ENCODE results near the gene BEND3. TPM values are rescaled to one million over a fixed set of nuclear protein-coding genes. Genes with fewer than 3 reads are reported as not detected.
"Not testable (repeated sequence)": the region's sequence is repeated elsewhere in the genome, so short reads cannot be mapped to it uniquely, and the experiment has no call there.

Gene BEND3
- 1.5 TPM for total RNA-seq

GRCh38 chr6:107114926-107115694 is at the start of gene BEND3:
BEND3 (minus strand) TSS chr6:107115515; CDS start chr6:107099285, 16,230 bp downstream.
- H3K27me3 ChIP-seq (ENCODE audit: insufficient read depth, low read length), result peaks cover 18% of the 10 kb centered on the region
- H3K4me3 ChIP-seq (ENCODE audit: low read length), result peak within 1 kb of the TSS; percentile 45
- no peaks in the 10 kb centered on the region for H3K9me3 ChIP-seq (ENCODE audit: low read depth, low read length)
- H3K4me1 ChIP-seq (ENCODE audit: insufficient read depth, low read length), result peaks cover 32% of the 10 kb centered on the region

GRCh38 chr6:107164299-107164698 is 49.0 kb upstream of the BEND3 start:
- H3K4me3 ChIP-seq (ENCODE audit: low read length), result not testable (repeated sequence)

GRCh38 chr6:107161521-107161920 is 46.2 kb upstream of the BEND3 start:
- Histone ChIP-seq H3K27me3 (ENCODE audit: insufficient read depth, low read length) (no peaks in the 10 kb centered on the region), H3K4me3 (ENCODE audit: low read length) (no peak overlapping the region), H3K4me1 (ENCODE audit: insufficient read depth, low read length) (no peaks in the 10 kb centered on the region), H3K9me3 (ENCODE audit: low read depth, low read length) (no peaks in the 10 kb centered on the region)

More at GRCh38 chr6:107164299-107164698, 49.0 kb upstream of the BEND3 start:
- H3K27me3 ChIP-seq (ENCODE audit: insufficient read depth, low read length); H3K9me3 ChIP-seq (ENCODE audit: low read depth, low read length); H3K4me1 ChIP-seq (ENCODE audit: insufficient read depth, low read length): not testable (repeated sequence)

- Histone ChIP-seq H3K4me3 (ENCODE audit: low read length) (no peak overlapping the region), H3K9me3 (ENCODE audit: low read depth, low read length) (no peaks in the 10 kb centered on the region), H3K4me1 (ENCODE audit: insufficient read depth, low read length) (no peaks in the 10 kb centered on the region), H3K27me3 (ENCODE audit: insufficient read depth, low read length) (no peaks in the 10 kb centered on the region)
Observed at GRCh38 chr6:107156617-107157016, 41.3 kb upstream of the BEND3 start.

GRCh38 chr6:107154801-107155160 is 39.5 kb upstream of the BEND3 start:
- H3K27me3 ChIP-seq (ENCODE audit: insufficient read depth, low read length), result no peaks in the 10 kb centered on the region
- no peaks in the 10 kb centered on the region for H3K9me3 ChIP-seq (ENCODE audit: low read depth, low read length)
- no peak overlapping the region for H3K4me3 ChIP-seq (ENCODE audit: low read length)
- H3K4me1 ChIP-seq (ENCODE audit: insufficient read depth, low read length), result no peaks in the 10 kb centered on the region

GRCh38 chr6:107154131-107154800 is 39.0 kb upstream of the BEND3 start:
- Histone ChIP-seq H3K27me3 (ENCODE audit: insufficient read depth, low read length) (no peaks in the 10 kb centered on the region), H3K9me3 (ENCODE audit: low read depth, low read length) (no peaks in the 10 kb centered on the region), H3K4me1 (ENCODE audit: insufficient read depth, low read length) (no peaks in the 10 kb centered on the region), H3K4me3 (ENCODE audit: low read length) (no peak overlapping the region)

GRCh38 chr6:107152638-107153430 is 37.5 kb upstream of the BEND3 start:
- no peaks in the 10 kb centered on the region for H3K27me3 ChIP-seq (ENCODE audit: insufficient read depth, low read length)
- H3K4me1 ChIP-seq (ENCODE audit: insufficient read depth, low read length), result no peaks in the 10 kb centered on the region
- no peak overlapping the region for H3K4me3 ChIP-seq (ENCODE audit: low read length)
- no peaks in the 10 kb centered on the region for H3K9me3 ChIP-seq (ENCODE audit: low read depth, low read length)

GRCh38 chr6:107144666-107145065 is 29.4 kb upstream of the BEND3 start:
- Histone ChIP-seq H3K9me3 (ENCODE audit: low read depth, low read length) (no peaks in the 10 kb centered on the region), H3K4me1 (ENCODE audit: insufficient read depth, low read length) (no peaks in the 10 kb centered on the region), H3K27me3 (ENCODE audit: insufficient read depth, low read length) (no peaks in the 10 kb centered on the region), H3K4me3 (ENCODE audit: low read length) (no peak overlapping the region)

- H3K9me3 ChIP-seq (ENCODE audit: low read depth, low read length), result no peaks in the 10 kb centered on the region
- H3K4me3 ChIP-seq (ENCODE audit: low read length), result no peak overlapping the region
- no peaks in the 10 kb centered on the region for H3K27me3 ChIP-seq (ENCODE audit: insufficient read depth, low read length)
- no peaks in the 10 kb centered on the region for H3K4me1 ChIP-seq (ENCODE audit: insufficient read depth, low read length)
Observed at GRCh38 chr6:107144014-107144413, 28.7 kb upstream of the BEND3 start.

- Histone ChIP-seq H3K4me1 (ENCODE audit: insufficient read depth, low read length) (no peaks in the 10 kb centered on the region), H3K27me3 (ENCODE audit: insufficient read depth, low read length) (no peaks in the 10 kb centered on the region), H3K9me3 (ENCODE audit: low read depth, low read length) (no peaks in the 10 kb centered on the region), H3K4me3 (ENCODE audit: low read length) (no peak overlapping the region)
Observed at GRCh38 chr6:107140581-107140980, 25.3 kb upstream of the BEND3 start.

- H3K4me1 ChIP-seq (ENCODE audit: insufficient read depth, low read length); H3K9me3 ChIP-seq (ENCODE audit: low read depth, low read length); H3K4me3 ChIP-seq (ENCODE audit: low read length); H3K27me3 ChIP-seq (ENCODE audit: insufficient read depth, low read length): not testable (repeated sequence)
Observed at GRCh38 chr6:107136324-107136723, 21.0 kb upstream of the BEND3 start.

- H3K9me3 ChIP-seq (ENCODE audit: low read depth, low read length); H3K27me3 ChIP-seq (ENCODE audit: insufficient read depth, low read length); H3K4me3 ChIP-seq (ENCODE audit: low read length); H3K4me1 ChIP-seq (ENCODE audit: insufficient read depth, low read length): not testable (repeated sequence)
Observed at GRCh38 chr6:107135048-107135680, 19.8 kb upstream of the BEND3 start.

- no peaks in the 10 kb centered on the region for H3K4me1 ChIP-seq (ENCODE audit: insufficient read depth, low read length)
- no peak overlapping the region for H3K4me3 ChIP-seq (ENCODE audit: low read length)
- H3K27me3 ChIP-seq (ENCODE audit: insufficient read depth, low read length), result no peaks in the 10 kb centered on the region
- H3K9me3 ChIP-seq (ENCODE audit: low read depth, low read length), result no peaks in the 10 kb centered on the region
Observed at GRCh38 chr6:107132330-107132954, 17.1 kb upstream of the BEND3 start.

- Histone ChIP-seq H3K27me3 (ENCODE audit: insufficient read depth, low read length) (no peaks in the 10 kb centered on the region), H3K4me1 (ENCODE audit: insufficient read depth, low read length) (no peaks in the 10 kb centered on the region), H3K9me3 (ENCODE audit: low read depth, low read length) (no peaks in the 10 kb centered on the region), H3K4me3 (ENCODE audit: low read length) (no peak overlapping the region)
Observed at GRCh38 chr6:107129370-107129925, 14.1 kb upstream of the BEND3 start.
